CD14-positive monocyte (primary cell): Measurements from ENCODE around the gene AKT1S1. TPM values are rescaled to one million over a fixed set of nuclear protein-coding genes. Genes with fewer than 3 reads are reported as not detected.
A peak's percentile ranks its signal among the peaks of the same experiment; 100 is the strongest.

Experiments
- DNase-seq, 3 donors: peaks; one replicate each; pipeline ENCODE4 v3.0.0-alpha.2; 2011 to 2022
- H2AFZ ChIP-seq: 2 replicates; pipeline ENCODE4 v1.6.0; 2012; ENCODE audit warnings: mild to moderate bottlenecking, low read depth, low read length, inconsistent platforms; ENCODE audit not compliant: insufficient read depth, poor library complexity, severe bottlenecking
- H3K27ac ChIP-seq, 2 donors: 1 replicate in 1 of 2; 2 replicates in 1 of 2; pipeline ENCODE4 v1.5.1; 2012 to 2013; ENCODE audit warnings: low read length in 2 of 2, control low read depth in 1 of 2, inconsistent platforms in 1 of 2, low read depth in 1 of 2, mild to moderate bottlenecking in 1 of 2
- H3K27me3 ChIP-seq, 2 donors: one replicate each; pipeline versions ENCODE4 v1.6.0 to v1.6.1; 2011 to 2013; ENCODE audit warnings: low read length in 2 of 2; ENCODE audit not compliant: control insufficient read depth in 2 of 2, insufficient read depth in 2 of 2
- H3K36me3 ChIP-seq, 2 donors: replicated peaks in 1 of 2; 1 replicate in 1 of 2; 2 replicates in 1 of 2; pipeline versions ENCODE4 v1.5.1 to v1.6.1; 2012 to 2013; ENCODE audit warnings: low read length in 2 of 2, control low read depth in 1 of 2, inconsistent platforms in 1 of 2, mild to moderate bottlenecking in 1 of 2; ENCODE audit not compliant: insufficient read depth in 2 of 2, control insufficient read depth in 1 of 2
- H3K4me1 ChIP-seq, 2 donors: 1 replicate in 1 of 2; 2 replicates in 1 of 2; pipeline versions ENCODE4 v1.5.1 to v1.6.1; 2012 to 2013; ENCODE audit warnings: low read length in 2 of 2, control low read depth in 1 of 2, inconsistent platforms in 1 of 2, mild to moderate bottlenecking in 1 of 2, moderate library complexity in 1 of 2; ENCODE audit not compliant: insufficient read depth in 2 of 2, control insufficient read depth in 1 of 2
- H3K4me2 ChIP-seq: replicated peaks from 2 replicates; pipeline ENCODE3; 2012; ENCODE audit warnings: low read length, moderate library complexity, mild to moderate bottlenecking; ENCODE audit not compliant: poor library complexity, severe bottlenecking; ENCODE audit errors: extremely low read depth
- H3K4me3 ChIP-seq, 3 experiments: fragments of 200-600 bp in 1 of 3; sonication (generic) in 1 of 3; replicated peaks in 1 of 3; 1 replicate in 2 of 3; 2 replicates in 1 of 3; pipeline ENCODE4 v1.5.1; 2011 to 2013; ENCODE audit warnings: low read length in 3 of 3, mild to moderate bottlenecking in 3 of 3, control low read depth in 2 of 3, low read depth in 2 of 3, inconsistent platforms in 1 of 3, moderate library complexity in 1 of 3
- H3K79me2 ChIP-seq: 2 replicates; pipeline ENCODE4 v1.6.0; 2012; ENCODE audit warnings: mild to moderate bottlenecking, control low read depth, inconsistent platforms, low read length, moderate library complexity; ENCODE audit not compliant: insufficient read depth
- H3K9ac ChIP-seq: 2 replicates; pipeline ENCODE4 v1.6.0; 2017; ENCODE audit warnings: low read length, mild to moderate bottlenecking; ENCODE audit not compliant: insufficient read depth, poor library complexity, severe bottlenecking
- H3K9me3 ChIP-seq, 2 donors: replicated peaks in 1 of 2; 1 replicate in 1 of 2; 2 replicates in 1 of 2; pipeline versions ENCODE4 v1.5.1 to v1.6.1; 2012 to 2013; ENCODE audit warnings: low read length in 2 of 2, control low read depth in 1 of 2; ENCODE audit not compliant: control insufficient read depth in 1 of 2, insufficient read depth in 1 of 2
- H4K20me1 ChIP-seq: 2 replicates; pipeline ENCODE4 v1.6.0; 2012; ENCODE audit warnings: mild to moderate bottlenecking, low read length, control low read depth, moderate library complexity; ENCODE audit not compliant: insufficient read depth
- H3K27ac Mint-ChIP-seq, 7 donors: one replicate each; pipeline ENCODE4 v1.8.0; 2020; ENCODE audit warnings: mild to moderate bottlenecking in 7 of 7, mixed read lengths in 7 of 7, moderate library complexity in 6 of 7, inconsistent platforms in 2 of 7
- H3K27me3 Mint-ChIP-seq, 3 donors: one replicate each; pipeline ENCODE4 v1.8.0; 2021 to 2022; ENCODE audit warnings: low read depth in 3 of 3, mild to moderate bottlenecking in 3 of 3, mixed read lengths in 3 of 3, moderate library complexity in 3 of 3, inconsistent platforms in 1 of 3
- H3K36me3 Mint-ChIP-seq, 2 donors: one replicate each; pipeline ENCODE4 v1.8.0; 2020; ENCODE audit warnings: mixed read lengths in 2 of 2, inconsistent platforms in 1 of 2, mild to moderate bottlenecking in 1 of 2
- H3K4me1 Mint-ChIP-seq: one replicate; pipeline ENCODE4 v1.8.0; 2020; ENCODE audit warnings: mild to moderate bottlenecking, mixed read lengths
- H3K4me3 Mint-ChIP-seq, 2 donors: one replicate each; pipeline ENCODE4 v1.8.0; 2020; ENCODE audit warnings: mild to moderate bottlenecking in 2 of 2, mixed read lengths in 2 of 2, moderate library complexity in 1 of 2
- H3K9me3 Mint-ChIP-seq, 7 donors: one replicate each; pipeline ENCODE4 v1.8.0; 2020 to 2022; ENCODE audit warnings: mixed read lengths in 7 of 7, mild to moderate bottlenecking in 6 of 7, moderate library complexity in 6 of 7, inconsistent platforms in 2 of 7
- CTCF ChIP-seq: fragments of 200-600 bp; IDR thresholded peaks from one replicate; pipeline ENCODE4 v1.8.0; 2022; ENCODE audit warnings: antibody characterized with exemption, mild to moderate bottlenecking
- WGBS: methylation state at CpG from one replicate; pipeline ENCODE4 v1.1.5; 2013; ENCODE audit warnings: missing lambda C conversion rate; ENCODE audit not compliant: insufficient coverage; 5-methylcytosine and 5-hydroxymethylcytosine counted together
- intact Hi-C, 2 donors: fragments of 100-400 bp; cut with micrococcal nuclease; formaldehyde crosslinking; loops; one replicate each; pipeline versions ENCODE4 v1.15.0 to v1.15.1; 2023
- polyA plus RNA-seq, 3 donors: library from polyadenylated mRNA; depleted of rRNA in 1 of 3; unstranded in 2 of 3; stranded (reverse) in 1 of 3; fragments of 300-500 nt in 2 of 3; fragments of >200 nt in 1 of 3; fragmentation: Illumina TruSeq in 2 of 3; gene quantifications; 1 replicate in 2 of 3; 2 replicates in 1 of 3; pipeline ENCODE4 v1.2.3, GENCODE V29; 2012 to 2021

Gene AKT1S1
- polyA plus RNA-seq, 3 donors = 5.4 to 18.2 (median 6.6) TPM

- H3K79me2 ChIP-seq = peaks cover 8% of the 10 kb centered on the region
- H4K20me1 ChIP-seq = peaks cover 44% of the 10 kb centered on the region
- peaks cover 0 to 5% (median 2%) of the 10 kb centered on the region in 3 donors for H3K27me3 Mint-ChIP-seq
- no peak overlapping the region for H3K4me2 ChIP-seq
- peaks cover 51 to 58% of the 10 kb centered on the region in 2 donors for H3K36me3 ChIP-seq
- H3K9me3 ChIP-seq = no peaks in the 10 kb centered on the region
- peaks cover 16% of the 10 kb centered on the region for H3K4me1 Mint-ChIP-seq
- no peak for DNase-seq
- no peak overlapping the region for H3K9ac ChIP-seq
- peaks cover 0 to 4% (median 0%) of the 10 kb centered on the region in 7 donors for H3K9me3 Mint-ChIP-seq
- no peak overlapping the region for H2AFZ ChIP-seq
- no peak overlapping the region for H3K27ac ChIP-seq
- no peaks in the 10 kb centered on the region for H3K27me3 ChIP-seq
- peak overlapping the region in 1 of 7 donors; percentile 11 for H3K27ac Mint-ChIP-seq
- 98% methylated on average over 11 of the region's 14 CpGs for WGBS
- intact Hi-C loops = no loop called here
- H3K36me3 Mint-ChIP-seq = peaks cover 67 to 68% of the 10 kb centered on the region in 2 donors
- no peak for TF ChIP-seq CTCF
- peaks cover 15 to 18% of the 10 kb centered on the region in 2 donors for H3K4me1 ChIP-seq
- H3K4me3 Mint-ChIP-seq = no peak overlapping the region
- no peak overlapping the region for H3K4me3 ChIP-seq
These were observed 5.5 kb upstream of the AKT1S1 start for GRCh38 chr19:49882643-49883042.

GRCh38 chr19:49881672-49882394 is 4.7 kb upstream of the AKT1S1 start:
- Mint-ChIP-seq H3K4me1 (peaks cover 16% of the 10 kb centered on the region), H3K9me3 (peaks cover 0 to 4% (median 0%) of the 10 kb centered on the region in 7 donors), H3K4me3 (no peak overlapping the region), H3K27ac (peak overlapping the region in 1 of 7 donors; percentile 50), H3K27me3 (peaks cover 0 to 5% (median 2%) of the 10 kb centered on the region in 3 donors), H3K36me3 (peaks cover 64 to 67% of the 10 kb centered on the region in 2 donors)
- Histone ChIP-seq H3K79me2 (peaks cover 8% of the 10 kb centered on the region), H4K20me1 (peaks cover 44% of the 10 kb centered on the region), H2AFZ (no peak overlapping the region), H3K4me2 (no peak overlapping the region), H3K4me1 (peaks cover 15 to 18% of the 10 kb centered on the region in 2 donors), H3K9ac (no peak overlapping the region), H3K36me3 (peaks cover 51 to 58% of the 10 kb centered on the region in 2 donors), H3K9me3 (no peaks in the 10 kb centered on the region), H3K4me3 (no peak overlapping the region), H3K27ac (no peak overlapping the region), H3K27me3 (no peaks in the 10 kb centered on the region)
- DNase-seq = no peak
- WGBS = 88% methylated on average over 19 of the region's 31 CpGs
- intact Hi-C loops = no loop called here
- TF ChIP-seq CTCF = no peak
